HEK293 (cell line): Measurements from ENCODE around the gene MID1IP1.

Experiments
- ZFP69B ChIP-seq: fragments of 450-650 bp; formaldehyde crosslinking; IDR thresholded peaks from 2 replicates; pipeline ENCODE4 v1.5.1; 2016; ENCODE audit warnings: missing biosample characterization, missing genetic modification characterization
- ZNF585B ChIP-seq: fragments of 450-650 bp; formaldehyde crosslinking; IDR thresholded peaks from 2 replicates; pipeline ENCODE4 v1.5.1; 2016; ENCODE audit warnings: missing biosample characterization, missing genetic modification characterization
- ZNF76 ChIP-seq: fragments of 450-650 bp; formaldehyde crosslinking; IDR thresholded peaks from 2 replicates; pipeline ENCODE4; 2016; ENCODE audit warnings: low read depth, missing biosample characterization, missing genetic modification characterization, borderline replicate concordance
- TF ChIP-seq, protein P1 (sequence below): fragments of 450-650 bp; formaldehyde crosslinking; IDR thresholded peaks from 2 replicates; pipeline ENCODE4 v1.5.1; 2017; ENCODE audit warnings: missing biosample characterization, missing genetic modification characterization

DNA sequence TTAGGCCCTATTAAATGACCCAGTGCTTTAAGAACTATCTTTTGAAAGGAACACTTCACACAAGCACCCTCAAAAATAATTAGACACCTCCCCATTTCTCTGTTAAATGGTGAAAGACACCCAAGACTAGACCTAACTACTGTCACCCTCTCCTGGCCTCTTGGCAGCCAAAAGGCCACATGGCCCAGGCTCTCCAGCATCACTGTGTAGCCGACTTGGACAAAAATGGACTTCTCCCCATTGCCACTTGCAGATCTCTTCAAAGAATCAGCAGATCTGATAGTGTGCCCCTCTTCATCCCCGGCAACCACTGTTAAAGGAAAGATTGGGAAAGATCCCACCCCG lies 2.0 kb downstream of the MID1IP1 start:
- TF ChIP-seq ZFP69B (no peak), ZNF76 (tag by site-specific recombination) (no peak), ZNF585B (tag by site-specific recombination) (no peak)
- TF ChIP-seq, protein P1, sequence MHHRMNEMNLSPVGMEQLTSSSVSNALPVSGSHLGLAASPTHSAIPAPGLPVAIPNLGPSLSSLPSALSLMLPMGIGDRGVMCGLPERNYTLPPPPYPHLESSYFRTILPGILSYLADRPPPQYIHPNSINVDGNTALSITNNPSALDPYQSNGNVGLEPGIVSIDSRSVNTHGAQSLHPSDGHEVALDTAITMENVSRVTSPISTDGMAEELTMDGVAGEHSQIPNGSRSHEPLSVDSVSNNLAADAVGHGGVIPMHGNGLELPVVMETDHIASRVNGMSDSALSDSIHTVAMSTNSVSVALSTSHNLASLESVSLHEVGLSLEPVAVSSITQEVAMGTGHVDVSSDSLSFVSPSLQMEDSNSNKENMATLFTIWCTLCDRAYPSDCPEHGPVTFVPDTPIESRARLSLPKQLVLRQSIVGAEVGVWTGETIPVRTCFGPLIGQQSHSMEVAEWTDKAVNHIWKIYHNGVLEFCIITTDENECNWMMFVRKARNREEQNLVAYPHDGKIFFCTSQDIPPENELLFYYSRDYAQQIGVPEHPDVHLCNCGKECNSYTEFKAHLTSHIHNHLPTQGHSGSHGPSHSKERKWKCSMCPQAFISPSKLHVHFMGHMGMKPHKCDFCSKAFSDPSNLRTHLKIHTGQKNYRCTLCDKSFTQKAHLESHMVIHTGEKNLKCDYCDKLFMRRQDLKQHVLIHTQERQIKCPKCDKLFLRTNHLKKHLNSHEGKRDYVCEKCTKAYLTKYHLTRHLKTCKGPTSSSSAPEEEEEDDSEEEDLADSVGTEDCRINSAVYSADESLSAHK (tag by site-specific recombination): no peak
